ENCODE results near the gene VANGL2.

DNA sequence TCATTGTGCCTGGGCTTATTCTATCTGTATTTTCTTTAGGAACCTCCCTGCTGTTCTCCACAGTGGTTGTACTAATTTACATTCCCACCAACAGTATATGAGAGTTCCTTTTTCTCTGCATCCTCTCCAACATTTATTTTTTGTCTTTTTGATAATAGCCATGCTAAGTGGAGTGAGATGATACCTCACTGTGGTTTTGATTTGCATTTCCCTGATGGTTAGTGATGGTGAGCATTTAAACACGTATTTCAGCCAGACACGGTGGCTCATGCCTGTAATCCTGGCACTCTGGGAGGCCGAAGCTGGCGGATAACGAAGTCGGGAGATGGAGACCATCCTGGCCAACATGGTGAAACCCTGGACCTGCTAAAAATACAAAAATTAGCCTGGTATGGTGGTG, 64.8 kb downstream of the VANGL2 start:
- TF ChIP-seq CTCF (IDR thresholded peaks at IDR 0.05), result no peak
- TF ChIP-seq POLR2A (IDR thresholded peaks at IDR 0.05), result no peak
